HG03135 (cell line): ENCODE data around the gene BGN.

ENCODE experiments used
- ATAC-seq: cut with Tn5 transposase; IDR thresholded peaks from one replicate; pipeline ENCODE4 v1.9.1; 2021; ENCODE audit warnings: mild to moderate bottlenecking, moderate library complexity; ENCODE audit not compliant: unreplicated experiment

BGN gene

DNA sequence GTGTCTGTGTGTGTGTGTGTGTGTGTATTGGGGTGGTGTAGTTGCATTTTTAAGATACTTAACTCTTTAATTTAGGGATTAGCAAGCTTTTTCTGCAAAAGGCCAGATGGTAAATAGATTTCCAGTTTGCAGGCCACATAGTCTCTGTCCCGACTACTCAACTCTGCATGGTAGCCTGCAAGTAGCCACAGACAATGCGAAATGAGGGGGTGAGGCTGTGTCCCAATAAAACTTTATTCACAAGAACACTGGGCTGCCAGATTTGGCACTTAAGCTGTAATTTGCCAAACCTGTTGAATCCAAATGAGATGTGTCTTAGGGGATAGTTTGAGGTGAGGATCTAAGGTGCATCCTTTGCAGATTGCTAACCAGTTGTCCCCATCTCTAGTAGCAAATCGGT lies 29.5 kb downstream of the BGN start:
- no peak for ATAC-seq

- no peak for ATAC-seq
These were observed 30.7 kb downstream of the BGN start for GRCh38 chrX:153525451-153525850.

DNA sequence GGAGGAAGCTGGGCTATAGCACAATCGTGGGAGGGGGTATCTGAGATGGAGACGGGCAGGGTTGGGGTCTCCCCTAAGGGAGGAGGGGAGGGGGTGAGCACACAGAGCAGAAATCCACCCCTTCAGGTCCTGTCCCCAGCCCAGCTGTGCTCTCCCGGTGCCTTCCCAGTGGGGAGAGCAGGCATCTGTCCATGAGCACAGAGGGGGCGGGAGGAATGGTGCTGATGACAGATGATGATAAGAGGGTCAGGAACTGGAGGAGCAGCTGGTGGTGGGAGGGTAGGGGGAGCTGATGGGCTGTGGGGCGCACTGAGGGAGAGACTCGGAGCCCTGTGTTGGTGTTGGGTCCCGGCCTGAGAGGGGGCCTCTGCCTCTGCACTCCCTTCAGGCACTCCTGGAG lies 31.3 kb downstream of the BGN start:
- ATAC-seq, result no peak

DNA sequence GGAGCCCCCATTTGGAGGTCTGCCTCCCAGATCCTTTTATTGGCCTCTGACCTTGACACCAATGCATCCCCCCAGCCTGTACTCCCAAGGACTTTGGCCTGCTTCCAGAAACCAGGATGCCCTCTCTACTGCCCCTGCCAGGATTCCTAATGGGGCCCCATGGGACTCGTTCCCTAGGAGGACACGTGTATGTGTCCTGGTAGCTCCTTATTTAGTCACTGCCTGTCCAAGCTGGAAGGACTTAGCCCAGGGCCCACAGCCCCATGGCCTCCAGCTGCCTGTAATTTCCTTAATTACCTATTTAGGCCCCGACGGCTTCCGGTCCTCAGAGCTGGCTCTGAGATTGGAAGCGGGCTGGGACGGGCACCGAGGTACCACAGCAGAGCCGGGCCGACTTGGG lies 32.0 kb downstream of the BGN start:
- ATAC-seq, result no peak

DNA sequence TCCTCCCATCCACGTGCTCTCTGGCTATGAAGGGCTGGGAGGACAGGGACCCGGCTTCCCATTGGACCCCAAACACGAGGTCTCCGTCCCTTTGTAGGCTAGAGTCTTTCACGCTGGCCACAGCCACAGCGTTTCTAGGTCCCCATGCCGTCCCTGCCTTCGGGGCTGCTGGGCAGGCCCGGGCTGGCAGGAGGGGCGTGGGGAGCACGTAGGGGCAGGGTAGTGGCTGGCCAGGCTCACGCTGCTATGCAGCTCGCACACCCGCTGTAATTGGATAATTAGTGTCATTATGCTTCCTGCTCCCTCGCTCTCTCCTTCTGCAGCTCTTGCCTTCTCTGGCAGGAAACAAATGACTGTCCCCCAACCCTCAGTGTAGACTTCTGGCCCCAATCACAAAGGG lies 32.4 kb downstream of the BGN start:
- no peak for ATAC-seq

DNA sequence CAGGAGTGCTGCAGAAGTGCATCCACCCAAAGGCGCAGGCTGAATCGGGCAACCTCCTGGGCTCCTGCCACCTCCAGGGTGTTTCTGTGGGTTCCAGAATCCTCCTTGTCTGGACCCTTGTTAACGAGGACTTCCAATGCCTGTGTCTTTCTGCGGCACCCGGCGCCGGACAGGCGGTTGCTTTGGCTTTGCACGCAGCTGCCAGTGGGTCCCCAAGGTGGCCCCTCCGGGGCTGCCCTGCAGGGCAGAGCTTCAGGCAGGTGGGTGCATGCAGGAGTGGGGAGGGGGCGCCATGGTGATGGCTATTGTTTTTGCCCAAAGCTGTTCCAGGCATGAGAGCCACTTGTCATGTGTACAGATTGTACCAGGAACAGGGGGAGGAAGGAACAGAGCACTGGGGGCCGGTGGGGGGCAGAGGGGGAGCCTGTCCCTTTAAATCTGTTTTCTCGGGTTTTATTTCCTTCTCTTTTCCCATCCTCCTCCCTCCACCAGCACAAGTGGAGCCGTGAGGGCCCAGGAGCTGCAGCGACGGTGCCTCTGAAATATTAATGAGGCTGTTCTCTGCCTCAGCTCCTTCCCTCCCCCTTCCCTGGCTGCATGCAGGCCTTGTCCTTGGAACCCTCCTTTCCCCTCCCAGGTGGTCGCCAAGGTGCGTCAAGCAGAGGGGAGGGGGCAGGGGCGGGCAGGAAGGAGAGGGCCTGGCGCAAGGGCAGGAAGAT lies 35.8 kb downstream of the BGN start:
- no peak for ATAC-seq

GRCh38 chrX:153533091-153533490 lies 38.3 kb downstream of the BGN start:
- ATAC-seq, result no peak

- ATAC-seq, result no peak
These were observed 42.3 kb downstream of the BGN start for GRCh38 chrX:153537080-153537479.

DNA sequence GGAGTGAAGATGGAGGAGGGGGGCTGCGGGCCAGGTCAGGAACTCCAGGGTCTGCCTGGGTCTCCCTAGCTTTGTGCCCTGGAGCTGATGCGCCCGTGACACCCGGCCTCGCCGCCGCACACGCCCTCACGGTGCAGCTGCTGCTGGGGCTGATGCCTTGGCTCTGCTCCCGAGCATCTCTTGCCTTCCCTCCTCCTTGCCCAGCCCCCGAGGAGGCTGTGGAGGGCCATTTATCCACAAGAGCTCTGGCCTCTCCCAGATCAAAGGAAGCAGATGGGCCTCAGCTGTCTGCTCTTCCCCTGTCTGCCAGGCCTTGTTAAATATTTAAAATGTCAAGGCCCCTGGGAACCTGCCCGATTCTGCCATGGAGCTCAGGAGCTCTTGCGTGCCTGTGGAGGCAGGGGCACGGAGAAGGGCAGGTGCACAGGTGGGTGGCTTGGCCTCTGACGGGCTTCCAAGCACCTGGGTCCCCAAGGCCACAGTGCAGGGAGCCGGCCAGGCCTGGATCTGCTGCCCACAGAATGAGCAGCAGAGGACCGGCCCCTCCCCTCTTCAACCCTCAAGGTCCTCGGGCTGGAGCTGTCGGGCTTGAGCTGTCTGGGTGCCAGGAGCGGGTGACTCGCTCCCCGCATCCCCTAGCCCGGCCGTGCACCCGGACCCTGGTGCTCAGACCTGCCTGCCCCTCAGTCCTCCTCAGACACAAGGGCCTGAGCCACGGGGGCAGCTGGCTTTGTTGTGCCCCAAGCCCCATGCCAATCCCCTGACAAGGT lies 42.9 kb downstream of the BGN start:
- no peak for ATAC-seq

GRCh38 chrX:153538424-153538823 lies 43.6 kb downstream of the BGN start:
- no peak for ATAC-seq

GRCh38 chrX:153539171-153539978 lies 44.6 kb downstream of the BGN start:
- ATAC-seq, result peak; percentile 72

- ATAC-seq, result no peak
These were observed 45.2 kb downstream of the BGN start for GRCh38 chrX:153539979-153540358.

- no peak for ATAC-seq
These were observed 49.9 kb downstream of the BGN start for GRCh38 chrX:153544727-153545126.

GRCh38 chrX:153546386-153546785 lies 51.6 kb downstream of the BGN start:
- ATAC-seq, result no peak

- no peak for ATAC-seq
These were observed 52.4 kb downstream of the BGN start for GRCh38 chrX:153547195-153547594.

GRCh38 chrX:153549231-153549630 lies 54.5 kb downstream of the BGN start:
- no peak for ATAC-seq

DNA sequence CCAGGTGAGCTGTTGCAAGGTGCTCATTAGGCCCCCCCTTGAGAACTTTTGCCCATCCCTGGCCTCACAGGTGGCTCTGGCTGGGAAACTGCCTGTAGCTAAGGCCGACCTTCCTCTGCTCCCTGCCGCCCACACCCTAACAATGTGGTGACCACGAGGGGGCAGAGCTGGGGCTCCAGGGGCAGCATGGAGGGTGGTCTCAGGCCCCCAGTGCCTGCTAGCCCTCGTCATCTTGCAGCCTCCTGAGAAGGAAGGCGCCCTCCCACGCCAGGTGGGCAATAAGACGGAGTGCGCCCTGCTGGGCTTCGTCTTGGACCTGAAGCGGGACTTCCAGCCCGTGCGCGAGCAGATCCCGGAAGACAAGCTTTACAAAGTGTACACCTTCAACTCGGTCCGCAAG lies 55.0 kb downstream of the BGN start:
- ATAC-seq, result no peak

DNA sequence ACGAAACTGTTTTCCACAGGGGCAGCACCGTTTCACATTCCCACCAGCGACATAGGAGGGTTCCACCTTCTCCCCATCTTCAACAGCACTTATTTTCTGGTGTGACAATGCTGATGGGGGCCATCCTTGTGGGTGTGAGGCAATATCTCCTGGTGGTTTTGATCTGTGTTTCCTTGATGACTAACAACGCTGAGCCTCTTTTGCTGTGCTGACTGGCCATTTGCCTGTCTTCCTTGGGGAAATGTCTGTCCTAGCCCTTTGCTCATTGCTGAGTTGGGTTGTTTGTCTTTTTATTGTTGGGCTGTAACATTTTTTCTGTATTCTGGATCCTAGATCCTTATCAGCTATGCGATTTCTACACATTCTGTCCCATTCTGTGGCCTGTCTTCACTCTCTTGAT lies 56.4 kb downstream of the BGN start:
- ATAC-seq, result no peak

DNA sequence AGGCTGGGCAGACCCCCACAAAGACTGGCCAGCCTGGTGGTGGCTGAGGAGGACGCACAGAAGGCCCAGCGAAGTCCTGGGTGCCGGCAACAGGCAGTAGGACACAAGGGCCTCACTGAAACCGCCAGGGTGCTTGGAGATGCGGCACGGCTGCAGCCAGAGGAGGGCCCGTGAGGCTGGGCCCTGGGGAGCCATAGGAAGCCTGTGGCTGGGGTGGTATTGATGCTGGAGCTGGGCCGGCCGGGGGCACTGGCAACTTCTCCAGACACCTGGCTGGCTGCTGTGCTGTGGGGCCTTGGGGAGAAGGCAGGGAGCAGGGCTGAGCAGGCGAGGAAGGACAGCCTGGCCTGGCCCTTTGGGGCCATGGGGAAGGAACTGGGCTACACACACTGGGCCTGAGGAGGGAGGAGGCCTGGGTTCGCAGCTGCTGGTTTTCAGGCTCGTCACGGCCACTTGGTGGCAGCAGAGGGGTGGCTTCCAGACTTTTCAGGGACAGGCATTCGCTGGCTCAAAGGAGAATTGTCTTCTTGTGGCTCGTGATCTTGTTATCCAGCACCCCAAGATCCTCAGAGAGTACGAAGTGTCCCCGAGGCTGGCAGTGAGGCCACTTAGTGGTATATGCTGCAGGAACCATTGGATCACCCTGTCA lies 59.9 kb downstream of the BGN start:
- no peak for ATAC-seq

- ATAC-seq, result no peak
These were observed 62.0 kb downstream of the BGN start for GRCh38 chrX:153556767-153557166.

DNA sequence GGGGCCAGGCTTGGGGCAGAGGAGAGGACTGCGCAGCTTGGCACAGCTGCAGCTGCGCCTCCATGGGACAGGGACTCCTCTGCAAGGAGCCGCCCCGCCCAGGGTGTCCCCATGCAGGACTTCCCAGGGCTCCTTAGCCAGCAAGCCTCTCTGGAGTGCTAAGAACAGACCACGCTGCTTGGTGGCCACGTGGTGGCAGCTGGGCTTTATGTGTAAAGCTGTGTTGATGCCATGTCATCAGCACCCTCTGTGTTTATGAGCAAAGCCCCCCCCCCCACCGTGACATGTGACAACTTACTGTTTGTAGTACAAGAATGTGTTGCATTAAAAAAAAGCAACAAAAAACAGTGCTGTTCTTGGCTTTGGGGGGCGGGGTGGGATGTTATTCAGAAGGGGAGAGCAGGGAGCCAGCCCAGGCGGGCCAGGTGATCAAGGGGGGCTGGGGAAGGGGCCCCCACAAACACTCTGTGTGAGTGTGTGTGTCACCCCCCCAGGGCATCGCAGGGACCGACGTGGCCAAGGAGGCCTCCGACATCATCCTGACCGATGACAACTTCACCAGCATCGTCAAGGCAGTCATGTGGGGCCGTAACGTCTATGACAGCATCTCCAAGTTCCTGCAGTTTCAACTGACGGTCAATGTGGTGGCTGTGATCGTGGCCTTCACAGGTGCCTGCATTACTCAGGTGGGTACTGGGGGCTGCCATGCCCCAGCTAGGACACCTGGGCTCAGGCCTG lies 63.0 kb downstream of the BGN start:
- ATAC-seq, result no peak
